Embryonic facial prominence (tissue), 1 donor: ENCODE measurements around the gene ATXN7L1.
"Not testable (repeated sequence)": the region's sequence is repeated elsewhere in the genome, so short reads cannot be mapped to it uniquely, and the experiment has no call there.

Experiments
- DNase-seq: peaks from one replicate; pipeline ENCODE4 v3.0.0-alpha.2; 2016; ENCODE audit errors: extremely low spot score

Gene ATXN7L1

DNA sequence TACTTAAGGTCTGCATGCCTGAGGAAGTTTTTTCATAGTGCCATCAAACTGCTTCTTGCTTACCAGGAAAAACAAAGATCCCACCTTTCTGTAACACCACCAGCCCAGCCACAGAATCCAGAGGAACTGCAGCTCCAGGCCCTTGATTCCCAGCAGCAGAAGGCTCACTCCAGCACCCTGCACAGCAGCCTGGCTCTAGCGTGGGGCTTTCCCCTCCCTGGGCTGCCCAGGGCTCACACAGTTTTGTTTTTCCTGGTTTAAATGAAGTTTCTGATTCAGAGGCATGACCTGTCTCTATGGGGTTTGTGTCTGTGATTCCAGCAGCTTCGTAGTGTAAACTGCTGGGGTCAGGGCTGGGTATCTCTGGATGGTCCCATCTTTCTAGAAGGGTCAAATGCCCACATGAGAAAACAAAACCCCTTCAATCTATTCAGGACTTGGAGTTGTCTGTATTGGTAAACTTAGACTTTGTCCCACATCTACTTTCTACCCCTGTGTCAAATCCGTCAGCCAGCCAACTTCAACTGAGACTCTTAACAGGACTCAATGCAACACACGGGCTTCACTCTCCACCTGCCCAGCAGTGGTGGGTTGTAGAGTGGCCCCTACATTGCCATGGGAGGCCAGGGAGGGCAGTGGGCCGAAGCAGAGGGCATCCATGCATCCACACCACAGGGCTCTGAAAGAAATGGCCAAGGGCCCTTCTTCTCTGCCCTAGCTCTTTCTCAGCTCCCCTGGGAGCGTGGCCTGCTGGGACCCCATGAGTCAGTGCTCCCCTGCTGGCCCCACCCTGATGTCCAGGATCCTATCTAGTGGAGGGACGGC lies 73.6 kb downstream of the ATXN7L1 start:
- no peak for DNase-seq

DNA sequence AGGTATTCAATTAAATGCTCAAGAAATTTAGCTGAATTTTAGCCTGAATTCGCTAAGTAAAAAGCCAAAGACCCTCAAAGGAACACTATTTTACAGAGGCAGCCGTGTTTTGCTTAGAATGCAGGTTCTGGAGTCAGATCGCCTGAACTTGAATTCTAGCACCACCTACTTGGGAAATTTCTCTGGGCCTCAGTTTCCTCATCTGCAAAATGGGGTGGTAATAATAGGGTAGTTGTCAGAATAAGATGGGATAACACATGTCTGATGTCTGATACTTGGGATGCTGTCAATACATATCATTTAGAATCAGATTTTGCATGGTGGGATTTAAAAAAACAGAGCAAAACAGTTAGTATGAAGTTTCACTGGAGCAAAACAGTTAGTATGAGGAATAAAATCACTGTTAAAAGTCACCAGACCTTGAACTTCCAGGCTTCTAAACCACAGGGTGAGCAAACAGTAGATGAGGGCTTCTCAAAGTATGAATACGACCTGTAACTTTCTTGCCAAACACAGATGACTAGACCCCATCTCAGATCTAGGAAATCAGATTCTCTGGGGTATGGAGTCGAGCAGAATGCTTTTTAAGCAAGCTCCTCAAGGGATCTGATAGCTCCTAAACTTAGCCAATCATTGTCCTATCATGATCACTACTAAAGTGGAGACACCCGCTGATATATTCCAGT lies 75.4 kb downstream of the ATXN7L1 start:
- no peak for DNase-seq

DNA sequence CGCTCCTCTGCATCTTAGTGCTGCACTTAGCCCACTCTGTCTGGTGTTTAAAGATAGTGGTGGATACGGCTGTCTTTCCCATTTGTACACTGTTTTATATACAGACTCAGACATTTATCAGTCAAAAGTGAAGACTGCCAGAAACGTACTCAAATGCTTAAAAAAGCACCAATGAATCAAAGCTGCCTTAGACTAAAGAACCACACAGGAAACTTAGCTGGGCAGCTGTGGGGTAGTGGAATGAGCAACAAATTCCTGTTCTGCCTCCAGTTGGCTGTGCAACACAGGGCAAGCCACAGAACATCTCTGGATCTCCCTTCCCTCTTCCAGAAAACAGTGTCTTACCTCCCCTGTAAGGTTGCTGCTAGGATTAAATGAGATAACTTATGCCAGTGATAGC lies 76.0 kb downstream of the ATXN7L1 start:
- no peak for DNase-seq

DNA sequence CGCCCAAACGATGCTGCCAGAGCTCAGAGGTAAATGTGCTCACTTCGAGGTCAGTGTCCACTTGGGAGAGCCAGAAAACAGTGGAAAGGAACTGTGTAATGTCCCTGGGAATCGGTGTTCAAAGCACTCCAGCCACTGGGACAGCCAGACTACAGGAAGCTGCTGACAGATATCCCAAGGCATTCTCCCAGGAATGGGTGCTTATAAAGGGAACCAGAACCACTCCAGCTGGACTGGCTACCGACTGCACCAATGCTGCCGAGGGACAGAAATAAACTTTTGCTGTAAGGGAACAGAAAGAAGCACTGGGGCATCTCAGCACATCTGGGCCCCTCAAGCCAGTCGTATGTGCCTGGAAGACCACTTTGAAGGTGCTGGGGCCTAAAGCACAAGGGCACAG lies 76.7 kb downstream of the ATXN7L1 start:
- DNase-seq, result no peak

DNA sequence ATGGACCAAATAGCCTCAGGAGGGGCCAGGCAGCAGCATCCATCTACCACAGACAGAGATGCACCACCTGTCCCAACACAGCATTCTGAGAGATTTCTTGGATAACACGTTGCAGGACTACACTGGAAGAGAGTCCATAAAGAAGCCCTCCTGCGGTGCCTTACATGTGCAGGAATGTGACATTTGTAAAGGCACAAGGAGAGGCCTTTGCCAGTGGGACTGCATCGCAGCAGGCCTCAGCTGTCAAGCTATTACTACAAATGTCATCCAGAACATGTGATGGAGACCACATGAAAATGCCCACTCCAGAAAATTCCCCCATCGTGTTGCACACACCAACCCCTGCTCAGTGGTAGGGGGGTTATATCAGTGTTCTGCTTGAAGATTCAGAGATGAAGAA lies 77.4 kb downstream of the ATXN7L1 start:
- DNase-seq, result no peak

DNA sequence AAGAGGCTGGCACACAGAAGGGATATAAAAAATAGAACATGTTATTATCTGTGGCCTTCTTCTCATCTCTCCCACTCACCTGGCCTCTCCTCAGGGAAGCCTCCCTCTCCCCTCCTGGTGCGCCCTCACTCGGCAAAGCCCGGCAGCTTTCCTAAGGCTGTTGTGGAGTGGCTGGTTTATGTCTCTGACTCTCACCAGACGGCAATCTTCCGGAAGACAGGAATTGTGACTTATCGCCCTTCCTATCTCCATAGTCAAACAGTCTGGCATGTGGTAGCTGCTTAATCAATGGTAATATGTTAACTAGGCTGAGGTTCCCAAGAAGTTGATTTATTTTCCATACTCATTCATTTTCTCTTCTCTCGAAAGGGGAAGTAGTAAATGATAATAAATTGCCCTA lies 78.7 kb downstream of the ATXN7L1 start:
- DNase-seq, result no peak

DNA sequence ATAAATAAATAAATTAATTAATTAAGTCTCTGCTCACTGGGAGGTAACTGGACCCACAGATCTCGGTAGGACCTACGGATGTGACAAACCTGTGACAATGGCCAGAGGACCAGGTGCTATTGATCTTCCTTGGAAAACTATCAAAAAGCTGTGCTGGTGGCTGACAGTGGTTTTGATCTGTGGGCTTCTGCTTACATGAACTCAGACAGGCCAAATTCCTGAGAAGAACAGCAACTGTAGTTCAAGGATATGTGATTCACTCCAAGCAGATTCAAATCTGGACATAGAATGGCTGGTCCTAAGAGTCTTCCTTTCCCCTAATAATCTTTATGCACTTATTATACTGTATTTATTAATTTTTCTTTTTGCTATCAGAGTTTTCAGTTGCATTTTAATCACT lies 80.0 kb downstream of the ATXN7L1 start:
- DNase-seq, result no peak

DNA sequence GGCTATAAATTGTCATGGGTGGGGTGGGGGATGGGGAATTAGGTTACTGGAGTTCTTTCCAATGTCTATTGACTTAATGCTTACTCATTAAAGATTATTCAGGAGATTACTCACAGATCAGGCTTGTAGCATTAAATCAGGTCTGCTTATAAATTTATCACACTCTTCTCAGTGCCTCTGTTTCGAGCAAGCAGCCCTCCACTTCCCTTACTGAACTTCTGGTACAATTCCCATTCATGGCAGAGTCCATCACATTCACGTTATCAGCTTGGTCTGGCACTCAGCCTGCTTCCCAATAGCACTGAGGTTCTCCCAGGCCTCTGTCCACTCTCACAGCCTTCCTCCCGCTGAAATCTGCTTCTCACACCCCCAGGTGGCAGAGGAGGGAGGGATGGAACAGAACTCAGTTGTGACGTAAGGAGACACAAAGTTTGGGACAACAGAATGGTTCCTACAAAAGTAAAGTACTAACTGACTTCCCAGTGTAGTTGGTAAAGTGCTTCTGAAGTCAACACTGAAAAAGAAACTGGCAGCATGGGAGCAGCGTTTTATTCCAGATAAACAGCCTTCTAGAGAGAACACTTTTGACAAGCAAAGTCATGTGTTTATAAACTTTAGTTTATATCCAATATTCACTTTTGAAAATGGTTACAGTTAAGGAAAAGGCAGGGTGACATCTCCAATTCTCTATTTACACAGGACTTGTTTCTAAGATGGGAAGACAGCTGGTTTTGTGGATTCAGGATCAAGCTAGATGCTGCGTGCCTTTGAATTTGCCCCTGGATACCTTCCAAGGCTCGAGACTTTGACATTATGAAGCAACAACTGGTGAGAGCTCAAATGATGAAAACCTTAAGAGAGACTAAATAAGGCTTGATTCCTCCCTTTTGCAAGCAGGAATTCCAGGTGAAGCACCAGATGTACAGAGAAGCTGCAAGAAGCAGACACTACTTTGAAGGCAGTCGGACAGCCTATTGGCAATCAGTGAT lies 81.4 kb downstream of the ATXN7L1 start:
- DNase-seq, result no peak

DNA sequence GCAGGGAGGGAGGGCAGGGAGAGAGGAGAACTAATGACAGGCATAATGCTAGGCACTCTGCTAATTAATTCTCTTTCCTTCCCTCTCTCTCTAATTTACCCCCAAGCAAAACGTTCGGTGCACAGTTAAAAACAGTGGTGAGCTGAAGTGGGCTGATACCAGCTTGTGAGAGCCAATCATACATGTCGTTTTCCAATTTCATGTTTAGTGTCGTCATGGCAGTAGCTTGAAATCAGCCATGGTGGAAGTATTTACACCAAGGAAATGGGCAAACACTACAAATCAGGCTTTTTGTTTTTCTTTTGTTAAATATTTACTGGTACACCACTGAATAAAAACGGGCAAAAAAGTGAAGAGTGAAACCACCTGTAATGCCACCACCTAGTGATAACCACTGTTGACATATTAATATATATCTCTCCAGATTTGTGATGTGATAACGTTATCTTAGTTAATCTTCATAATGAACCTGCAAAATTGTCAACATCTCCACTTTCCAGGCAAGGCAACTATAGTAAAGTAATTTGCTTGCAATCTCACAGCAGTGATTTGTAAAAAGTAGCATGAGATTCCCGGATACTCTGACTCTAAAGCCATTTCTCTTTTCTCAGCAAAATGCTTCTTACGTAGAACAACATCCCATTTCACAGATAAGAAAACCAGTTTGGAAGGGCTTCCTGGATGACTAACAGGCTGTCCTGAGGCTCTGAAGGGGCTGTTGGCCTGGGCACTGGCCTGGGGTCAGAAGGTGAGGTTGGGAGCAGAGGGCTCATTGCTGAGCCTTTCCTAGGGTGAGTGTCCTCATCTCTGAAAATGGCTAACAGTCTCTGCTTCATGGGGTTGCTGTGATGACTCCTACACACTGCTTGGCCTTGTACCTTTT lies 83.7 kb downstream of the ATXN7L1 start:
- no peak for DNase-seq

DNA sequence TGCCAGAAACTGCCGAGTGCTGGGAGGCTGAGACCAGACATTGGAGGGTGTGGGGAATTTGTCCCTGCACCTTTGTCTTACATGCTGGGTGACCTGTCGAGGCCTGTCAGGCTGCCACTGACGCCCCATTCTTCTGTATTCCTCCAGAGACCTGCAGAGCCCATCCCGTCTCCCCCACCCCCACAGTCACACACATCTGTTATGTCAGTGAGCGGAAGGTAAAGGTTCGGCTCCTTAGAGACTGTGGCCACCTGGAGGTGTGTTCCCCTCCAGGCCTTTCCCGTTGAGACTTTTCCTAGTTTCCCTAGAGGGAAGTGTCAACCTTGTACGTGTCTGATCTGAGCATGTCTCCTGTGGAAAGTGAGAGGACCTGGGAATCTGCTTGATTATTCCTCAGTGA lies 84.5 kb downstream of the ATXN7L1 start:
- no peak for DNase-seq

DNA sequence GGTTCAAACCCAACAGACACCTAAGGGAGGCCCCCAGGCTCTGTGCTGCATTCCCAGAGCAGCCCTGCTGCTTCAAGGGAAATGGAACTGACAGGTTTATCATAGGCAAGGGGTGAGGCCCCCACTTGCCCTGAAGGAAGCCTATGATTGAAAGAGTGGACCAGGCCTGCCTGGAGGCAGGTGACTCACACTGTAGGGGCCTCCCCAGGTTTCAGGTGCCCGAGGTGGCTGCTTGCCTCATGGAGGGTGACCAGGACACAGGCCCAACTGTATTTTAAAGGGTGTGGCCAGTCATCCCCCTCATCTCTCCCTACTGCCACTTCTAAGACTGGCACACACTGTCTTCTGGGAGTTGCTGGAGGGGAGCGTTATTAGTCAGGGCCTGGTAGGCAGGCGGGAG lies 85.4 kb downstream of the ATXN7L1 start:
- no peak for DNase-seq

DNA sequence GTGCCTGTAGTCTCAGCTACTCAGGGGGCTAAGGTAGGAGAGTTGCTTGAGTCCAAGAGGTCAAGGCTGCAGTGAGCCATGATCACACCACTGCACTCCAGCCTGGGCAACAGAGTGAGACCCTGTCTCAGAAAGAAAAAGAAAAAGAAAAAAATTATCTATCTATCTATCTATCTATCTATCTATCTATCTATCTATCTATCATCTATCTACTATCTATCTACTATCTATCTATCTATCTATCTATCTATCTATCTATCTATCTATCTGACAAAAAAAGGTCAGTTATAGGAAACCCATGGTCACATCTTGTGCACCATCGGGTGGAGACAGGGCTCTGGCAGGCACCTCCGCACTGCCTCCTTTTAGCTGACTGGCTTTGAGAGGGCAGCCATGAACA lies 85.9 kb downstream of the ATXN7L1 start:
- DNase-seq, result not testable (repeated sequence)

DNA sequence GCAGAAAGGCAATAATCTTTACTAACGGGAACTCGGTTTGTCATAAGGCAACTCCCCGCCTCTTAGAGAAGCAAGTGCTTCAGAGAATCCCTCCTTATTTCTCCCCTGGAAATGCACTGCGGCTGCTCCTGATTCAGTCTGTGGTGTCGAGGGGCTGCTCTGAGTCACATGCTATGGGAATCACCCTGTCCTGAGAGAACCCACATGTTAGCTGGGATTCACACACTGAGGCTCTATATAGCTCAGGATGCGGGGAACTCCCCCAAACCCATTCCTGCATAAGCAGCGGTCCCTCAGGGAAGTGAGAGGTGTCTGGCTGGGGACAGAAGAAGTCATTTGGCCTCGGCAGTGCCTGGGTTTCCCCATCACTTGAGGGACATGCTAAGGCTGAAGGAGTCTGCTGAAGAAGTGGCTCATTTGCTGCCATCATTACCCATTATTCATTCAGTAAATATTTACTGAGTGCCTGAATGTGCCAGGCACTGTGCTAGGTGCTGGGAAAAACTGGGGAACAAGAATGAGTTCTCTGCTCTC lies 87.5 kb downstream of the ATXN7L1 start:
- DNase-seq, result no peak

DNA sequence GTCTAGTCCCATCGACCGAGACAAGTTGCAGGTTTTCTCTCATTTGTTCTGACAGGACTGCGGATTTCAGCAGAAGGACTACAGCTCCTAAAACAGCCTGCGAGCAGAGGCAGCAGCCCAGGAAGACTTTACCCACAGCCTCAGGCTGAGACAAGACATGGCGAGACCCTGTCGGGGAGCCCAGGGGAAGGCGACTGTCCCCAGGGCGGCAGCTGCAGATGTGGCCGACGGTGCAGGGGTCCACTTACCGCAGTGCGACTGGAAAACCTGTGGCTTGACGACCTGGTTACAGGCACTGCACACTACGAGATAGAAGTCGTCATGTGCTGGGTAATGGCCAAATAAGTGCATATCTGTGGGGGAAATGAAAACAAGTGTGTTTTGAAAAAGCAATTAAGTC lies 88.0 kb downstream of the ATXN7L1 start:
- DNase-seq, result no peak

DNA sequence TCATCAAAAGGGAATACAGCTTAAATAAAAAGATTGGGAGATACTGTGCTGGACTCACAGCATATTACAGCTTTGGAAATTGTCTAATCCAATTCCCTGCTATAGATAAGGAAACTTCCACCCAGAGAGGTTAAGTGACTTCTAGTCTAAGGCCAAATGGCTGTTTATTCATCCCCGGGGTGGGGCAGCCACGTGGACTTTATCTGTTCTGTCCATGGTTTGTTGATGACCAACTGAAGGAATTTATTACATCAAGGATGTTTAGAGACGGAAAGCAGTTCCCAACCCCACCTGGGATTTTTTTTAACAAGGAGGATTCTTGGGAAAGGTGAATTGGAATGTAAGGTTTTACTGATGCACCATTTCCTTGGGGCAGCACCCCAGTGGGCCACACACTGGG lies 88.6 kb downstream of the ATXN7L1 start:
- no peak for DNase-seq

DNA sequence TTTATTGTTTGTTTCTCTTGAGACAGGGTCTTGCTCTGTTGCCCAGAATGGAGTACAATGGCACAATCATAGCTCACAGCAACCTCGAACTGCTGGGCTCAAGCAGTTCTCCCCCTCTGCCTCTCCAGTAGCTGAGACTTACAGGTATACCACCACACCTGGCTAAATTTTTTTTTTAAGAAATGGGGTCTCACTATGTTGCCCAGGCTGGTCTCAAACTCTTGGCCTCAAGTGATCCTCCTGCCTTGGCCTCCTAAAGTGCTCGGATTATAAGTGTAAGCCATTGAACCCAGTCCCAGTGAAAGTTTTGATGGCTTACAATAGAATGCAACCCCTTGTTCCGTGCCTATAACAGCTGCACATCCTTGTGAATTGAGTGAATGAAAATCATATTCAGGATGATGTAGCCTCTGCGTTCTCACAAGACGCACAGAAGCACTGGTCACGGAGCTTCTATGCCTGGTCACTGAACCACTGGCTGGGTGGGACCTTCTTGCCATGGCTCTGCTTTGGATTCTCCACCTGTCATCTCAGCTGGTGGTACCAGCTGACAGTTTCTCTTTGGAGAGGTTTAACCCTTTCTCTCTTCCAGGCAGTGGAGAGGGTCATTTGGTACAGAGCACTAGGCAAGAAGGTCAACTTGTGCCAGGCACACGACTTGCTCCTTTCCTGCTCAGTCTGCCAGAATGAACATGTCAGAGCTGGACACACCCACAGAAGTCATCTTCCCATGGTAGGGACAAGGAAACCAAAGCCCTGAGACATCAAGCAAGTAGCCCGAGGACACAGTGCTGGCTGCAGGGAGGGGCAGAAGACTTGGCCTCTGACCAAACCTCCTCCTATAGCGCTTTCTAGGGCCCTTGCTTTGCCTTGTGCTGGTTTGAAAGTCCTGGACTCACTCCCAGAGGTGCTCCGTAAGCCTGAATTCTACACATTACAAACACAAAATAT lies 89.6 kb downstream of the ATXN7L1 start:
- no peak for DNase-seq

DNA sequence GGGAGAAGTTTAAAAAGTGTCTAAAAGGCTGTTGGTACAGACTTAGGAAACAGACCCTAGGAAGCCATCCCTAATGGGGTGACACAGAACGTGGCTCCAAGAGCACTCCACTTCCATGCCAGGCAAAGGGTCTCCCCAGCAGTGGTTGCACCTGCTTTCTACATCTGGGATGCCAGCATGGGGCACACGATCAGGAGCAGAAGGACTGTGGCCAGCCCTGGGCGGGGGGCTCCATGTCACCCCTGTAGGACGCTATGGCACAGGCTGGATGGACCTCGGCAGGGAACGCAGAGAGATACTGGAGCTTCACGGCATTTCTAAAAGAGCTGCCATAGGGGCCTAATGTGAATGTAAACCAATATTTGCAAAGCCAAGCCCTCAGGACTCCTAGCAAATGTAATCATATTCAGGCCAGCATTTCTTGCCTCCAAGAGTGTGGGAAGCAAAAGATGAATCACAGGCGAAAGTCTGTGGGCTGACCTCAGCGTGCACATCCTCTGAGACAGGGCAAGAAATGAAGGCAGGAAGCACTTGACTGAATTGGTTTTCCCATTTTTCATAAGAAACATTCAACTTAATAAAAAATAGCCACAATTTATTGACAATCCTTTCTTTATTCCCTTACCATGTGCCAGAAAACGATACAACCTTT lies 93.9 kb downstream of the ATXN7L1 start:
- DNase-seq, result no peak

DNA sequence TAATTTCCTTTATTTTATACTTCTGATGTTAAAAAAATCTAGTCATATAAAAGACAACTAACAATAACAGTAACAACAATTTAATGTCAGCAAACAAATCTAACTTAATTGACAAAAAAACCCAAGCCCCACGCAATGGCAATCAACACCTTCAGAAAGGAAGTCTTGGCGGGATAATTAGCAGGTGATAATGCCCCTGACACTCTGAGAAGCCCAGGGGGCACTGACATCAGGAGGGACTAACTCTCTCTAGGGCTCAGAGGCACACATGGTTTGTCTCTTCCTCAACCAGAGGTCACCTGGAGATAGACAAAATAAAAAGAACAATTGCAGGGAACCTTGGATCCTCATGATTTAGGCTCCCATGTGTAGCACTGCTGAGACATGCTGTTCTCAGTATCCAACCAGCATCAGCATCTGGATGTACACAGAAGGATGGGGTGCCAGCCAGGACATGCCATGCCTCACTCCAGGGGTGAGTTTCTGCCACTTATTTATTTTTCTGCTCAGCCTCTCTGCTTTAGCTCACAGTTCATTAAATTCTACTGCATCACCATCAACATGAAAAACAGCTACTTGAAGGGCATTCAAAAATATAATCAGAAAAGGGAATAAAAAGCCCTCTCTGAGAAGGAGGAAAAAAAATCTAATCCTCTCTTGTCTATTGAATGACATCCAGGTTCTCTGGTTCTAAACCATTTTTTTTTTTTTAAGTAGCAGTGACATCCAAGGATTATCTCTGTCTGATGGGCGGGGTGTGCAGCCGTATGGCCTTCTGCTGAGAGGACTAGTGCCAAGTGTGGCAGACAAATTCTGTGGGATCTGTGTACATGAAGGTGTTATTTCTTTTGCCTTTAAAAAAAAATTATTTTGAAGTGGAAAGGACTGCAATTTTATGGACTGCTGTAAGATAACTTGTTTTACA lies 96.3 kb downstream of the ATXN7L1 start:
- no peak for DNase-seq
